ENCODE results near the gene SLIT1.

GRCh38 chr10:97149079-97149531, 36.7 kb downstream of the SLIT1 start:
- no peak for TF ChIP-seq POLR2AphosphoS5 (IDR thresholded peaks at IDR 0.05; ENCODE audit: low read depth, low read length)
- TF ChIP-seq POLR2A (IDR thresholded peaks at IDR 0.05; ENCODE audit: low read depth, low read length): no peak

Measured in GM12892 (cell line).